ENCODE data around the gene FBXL17. TPM values are rescaled to one million over a fixed set of nuclear protein-coding genes. Genes with fewer than 3 reads are reported as not detected.

The FBXL17 gene
- total and polyA plus RNA-seq, 9 of the 15 experiments (the other 6 are each of a cell fraction or from before 2014, with no cell fraction given): 0.32 to 5.4 (median 1.8) TPM

GRCh38 chr5:108025957-108026356 is 355.9 kb downstream of the FBXL17 start:
- Histone ChIP-seq H3K4me1 (replicated peaks in 1 of 2; ENCODE audit: control insufficient read depth in 2 of 2, insufficient read depth in 2 of 2, low read length in 2 of 2) (no peaks in the 10 kb centered on the region), H3K9me3 (replicated peaks; ENCODE audit: control insufficient read depth, insufficient read depth, low read depth, low read length) (no peaks in the 10 kb centered on the region), H3K27ac (ENCODE audit: extremely low read depth, low read depth, low read length) (no peak overlapping the region), H3K9me1 (ENCODE audit: control insufficient read depth, insufficient read depth, low read length) (no peaks in the 10 kb centered on the region), H3K36me3 (ENCODE audit: control insufficient read depth, insufficient read depth, low read length) (no peaks in the 10 kb centered on the region), H3K9ac (ENCODE audit: insufficient read depth in 1 of 2, low read depth in 2 of 2, low read length in 2 of 2) (no peak overlapping the region), H2AFZ (ENCODE audit: low read depth, low read length) (no peak overlapping the region), H3K4me3 (no peak overlapping the region), H3K4me2 (ENCODE audit: insufficient read depth, low read length) (no peak overlapping the region), H3K27me3 (ENCODE audit: control insufficient read depth in 2 of 2, insufficient read depth in 2 of 2, low read length in 2 of 2) (no peaks in the 10 kb centered on the region), H4K20me1 (replicated peaks; ENCODE audit: control insufficient read depth, insufficient read depth, low read length) (no peaks in the 10 kb centered on the region), H3K79me2 (ENCODE audit: control insufficient read depth, insufficient read depth, low read length) (no peaks in the 10 kb centered on the region)
- BruUV-seq (replicated peaks): no TSS peak
- WGBS (ENCODE audit: insufficient coverage, low coverage, missing lambda C conversion rate): 0% methylated on average over 2 of the region's 2 CpGs
- ATAC-seq: no peak
- FAIRE-seq: no peak
- no peak for DNase-seq (ENCODE audit: extremely low read depth in 1 of 4, low spot score in 3 of 4)
- ChIA-PET POLR2A (no interaction called here), CTCF (ENCODE audit: low intra/inter-chr PET ratio) (no interaction called here)
- in situ Hi-C loops (cut with MboI) (no loop called here), intact Hi-C loops (cut with micrococcal nuclease) (no loop called here)
- TF ChIP-seq ZNF318 (IDR thresholded peaks at IDR 0.05; ENCODE audit: borderline replicate concordance in 1 of 2, low read depth in 1 of 2) (no peak), JUND (IDR thresholded peaks at IDR 0.05; ENCODE audit: borderline replicate concordance, low read depth, low read length) (no peak), JUND (tag; IDR thresholded peaks at IDR 0.05; ENCODE audit: borderline replicate concordance, low read depth, low read length) (no peak), IFI16 (CRISPR knock-in tag; IDR thresholded peaks at IDR 0.05) (no peak), TRIM24 (IDR thresholded peaks at IDR 0.05) (no peak), NR2C2 (CRISPR knock-in tag; IDR thresholded peaks at IDR 0.05) (no peak), NR2C2 (tag; IDR thresholded peaks at IDR 0.05) (no peak), ZNF780A (CRISPR knock-in tag; IDR thresholded peaks at IDR 0.05) (no peak), CREBBP (IDR thresholded peaks at IDR 0.05; ENCODE audit: low read depth, low read length) (no peak), CBFA2T2 (conservative IDR thresholded peaks at IDR 0.05) (no peak), NR2C1 (IDR thresholded peaks at IDR 0.05) (no peak), NR2C1 (tag; IDR thresholded peaks at IDR 0.05) (no peak), POLR2H (tag; IDR thresholded peaks at IDR 0.05; ENCODE audit: low read depth) (no peak), ILK (tag; IDR thresholded peaks at IDR 0.05; ENCODE audit: borderline replicate concordance, low read depth) (no peak), TFAM (CRISPR knock-in tag; conservative IDR thresholded peaks at IDR 0.05) (no peak), KAT8 (IDR thresholded peaks at IDR 0.05; ENCODE audit: low read depth) (no peak)

Data from K562 (cell line).